NCI-H2029 treated with DMSO at 0.1 percent for 48 hours (cell line): ENCODE measurements around the gene MTRFR.

Source experiments
- DNase-seq: peaks from one replicate; lab custom pipeline; 2025; lab: John Stamatoyannopoulos, UW

The MTRFR gene

GRCh38 chr12:123270214-123271000 lies 37.2 kb downstream of the MTRFR start:
- DNase-seq = no peak

DNA sequence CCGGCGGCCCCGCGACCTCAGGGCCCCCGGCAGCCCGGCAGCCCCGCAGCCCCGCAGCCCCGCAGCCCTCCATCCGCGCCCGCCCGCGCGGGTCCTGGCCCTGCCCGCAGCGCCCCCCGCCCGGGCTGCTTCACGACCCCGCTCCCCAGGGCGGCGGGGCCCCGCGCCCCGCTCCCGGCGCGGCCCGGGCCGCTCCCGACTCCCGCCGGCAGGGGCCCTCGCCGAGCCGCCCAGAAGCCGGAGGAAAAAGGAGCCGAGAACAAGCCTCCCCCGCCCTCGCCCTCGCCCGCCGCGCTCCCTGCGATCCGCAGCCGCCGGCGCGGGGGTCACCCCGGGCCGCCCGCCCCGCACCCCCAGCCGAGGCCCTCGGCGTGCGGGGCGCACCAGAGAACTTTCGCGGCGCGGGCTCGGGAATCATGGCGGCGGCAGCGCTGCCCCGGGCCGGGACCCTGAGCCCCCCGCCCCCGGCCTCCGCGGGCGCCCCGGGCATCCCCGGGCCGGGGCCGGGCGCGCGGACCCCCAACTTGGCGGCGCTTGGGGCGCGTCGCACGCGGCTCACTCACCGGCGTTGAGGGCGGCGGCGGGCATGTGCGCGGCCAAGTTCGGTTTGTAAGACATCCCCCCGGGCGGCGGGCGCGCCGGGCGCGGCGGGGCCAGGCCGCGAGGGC lies 37.9 kb downstream of the MTRFR start:
- DNase-seq = peak; percentile 23

GRCh38 chr12:123273166-123273565 lies 39.9 kb downstream of the MTRFR start:
- no peak for DNase-seq

DNA sequence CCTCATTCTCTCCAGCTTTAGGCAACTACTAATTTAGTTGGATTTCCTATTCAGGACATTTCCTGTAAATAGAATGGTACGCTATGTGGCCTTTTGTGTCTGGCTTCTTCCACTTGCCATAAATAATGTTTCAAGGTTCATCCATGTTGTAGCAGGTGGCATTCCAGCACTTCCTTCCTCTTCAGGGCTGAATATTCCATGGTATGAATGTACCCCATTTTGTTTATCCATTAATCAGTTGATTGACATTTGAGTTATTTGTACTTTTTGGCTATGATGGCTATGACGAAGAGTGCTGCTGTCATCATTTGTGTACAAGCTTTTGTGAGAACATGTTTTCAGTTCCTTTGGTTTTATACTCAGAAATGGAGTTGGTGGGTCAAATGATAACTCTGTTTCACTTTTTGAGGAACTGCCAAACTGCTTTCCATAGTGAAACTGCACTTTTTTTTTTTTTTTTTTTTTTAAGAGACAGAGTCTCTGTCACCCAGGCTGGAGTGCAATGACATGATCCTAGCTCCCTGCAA lies 44.9 kb downstream of the MTRFR start:
- DNase-seq = no peak

- DNase-seq = no peak
Measured at GRCh38 chr12:123280971-123281370, 47.7 kb downstream of the MTRFR start.

DNA sequence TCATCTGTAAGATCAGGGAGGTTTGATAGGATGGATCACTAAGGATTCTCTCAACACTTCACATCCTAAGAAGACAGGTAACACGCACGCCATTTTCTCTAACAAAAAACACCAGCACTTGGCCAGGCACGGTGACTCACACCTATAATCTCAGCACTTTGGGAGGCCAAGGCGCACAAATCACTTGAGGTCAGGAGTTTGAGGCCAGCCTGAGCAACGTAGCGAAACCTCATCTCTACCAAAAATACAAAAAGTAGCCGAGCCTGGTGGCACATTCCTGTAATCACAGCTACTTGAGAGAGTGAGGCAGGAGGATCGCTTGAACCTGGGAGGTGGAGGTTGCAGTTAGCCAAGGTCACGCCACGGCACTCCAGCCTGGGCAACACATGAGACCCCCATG lies 48.9 kb downstream of the MTRFR start:
- no peak for DNase-seq

GRCh38 chr12:123283461-123283860 lies 50.2 kb downstream of the MTRFR start:
- DNase-seq = no peak

GRCh38 chr12:123284669-123285068 lies 51.4 kb downstream of the MTRFR start:
- DNase-seq = no peak

GRCh38 chr12:123286652-123287373 lies 53.6 kb downstream of the MTRFR start:
- no peak for DNase-seq

DNA sequence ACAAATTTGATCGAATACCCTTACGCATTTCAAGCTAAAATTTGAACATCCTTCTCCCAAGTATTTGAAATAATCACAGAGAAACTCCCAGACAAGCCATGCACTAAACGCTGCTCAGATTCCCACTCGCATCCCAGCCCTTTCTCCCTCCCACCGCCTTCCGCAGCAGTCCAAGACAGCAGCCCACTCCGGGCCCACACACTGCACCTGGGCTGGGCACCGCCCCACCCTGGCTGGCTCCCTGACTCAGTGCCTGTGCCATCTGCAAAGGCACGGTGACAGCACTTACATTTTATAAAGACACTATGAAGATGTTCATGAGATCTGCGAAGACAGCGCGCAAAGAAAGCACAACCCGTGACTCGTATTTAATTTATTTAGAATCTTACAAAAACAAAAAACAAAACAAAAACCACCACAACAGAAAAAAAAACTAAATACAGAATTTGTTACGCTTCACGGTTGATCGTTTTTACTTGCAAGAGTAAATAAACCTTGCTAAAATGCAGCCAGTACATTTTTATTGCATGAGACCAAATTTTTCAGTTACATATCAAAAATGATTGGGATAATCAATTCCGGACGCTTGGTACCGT lies 55.6 kb downstream of the MTRFR start:
- DNase-seq = no peak

- no peak for DNase-seq
Measured at GRCh38 chr12:123289911-123290310, 56.7 kb downstream of the MTRFR start.

DNA sequence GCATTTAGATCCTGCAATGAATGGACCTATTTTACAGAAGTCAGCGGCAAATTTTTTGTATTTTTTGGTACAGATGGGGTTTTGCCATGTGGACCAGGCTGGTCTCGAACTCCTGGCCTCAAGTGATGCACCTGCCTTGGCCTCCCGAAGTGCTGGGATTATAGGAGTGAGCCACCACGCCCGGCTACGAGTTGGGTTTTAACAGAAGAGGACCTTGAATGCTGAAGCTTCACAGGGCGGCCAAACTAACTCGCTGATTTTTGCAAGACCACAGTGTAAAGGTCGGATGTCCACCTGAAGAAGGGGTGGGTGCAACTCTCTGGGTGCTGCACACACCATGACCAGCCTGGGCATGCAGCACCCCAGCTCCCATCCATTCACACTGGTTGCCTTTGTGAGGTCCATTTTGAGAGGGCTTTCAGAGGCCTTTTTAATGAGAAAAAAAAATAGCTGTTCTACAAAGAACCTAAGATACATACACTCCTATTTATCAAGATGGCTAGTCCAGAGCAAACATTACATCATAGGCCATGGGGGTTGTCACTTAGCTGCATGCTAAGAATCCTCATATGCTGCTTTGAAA lies 60.0 kb downstream of the MTRFR start:
- DNase-seq = no peak

DNA sequence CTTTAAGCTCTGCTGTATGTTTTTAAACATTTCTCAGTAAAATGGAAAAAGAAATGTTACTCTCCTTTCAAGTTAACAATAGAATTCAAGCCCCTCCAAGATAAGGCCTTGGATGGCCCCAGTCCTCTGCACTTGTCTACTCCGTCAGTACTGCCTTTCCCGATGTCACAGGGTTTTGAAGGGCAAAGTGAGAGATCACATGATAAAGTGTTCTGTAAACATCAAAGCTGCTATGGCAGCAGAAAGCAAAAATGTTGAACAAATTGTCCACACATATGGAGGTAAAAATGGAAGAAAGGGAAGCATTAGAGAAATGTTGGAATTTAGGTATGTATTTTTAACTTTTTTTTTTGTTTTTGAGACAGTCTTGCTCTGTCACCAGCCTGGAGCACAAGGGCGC lies 71.9 kb downstream of the MTRFR start:
- DNase-seq = no peak

DNA sequence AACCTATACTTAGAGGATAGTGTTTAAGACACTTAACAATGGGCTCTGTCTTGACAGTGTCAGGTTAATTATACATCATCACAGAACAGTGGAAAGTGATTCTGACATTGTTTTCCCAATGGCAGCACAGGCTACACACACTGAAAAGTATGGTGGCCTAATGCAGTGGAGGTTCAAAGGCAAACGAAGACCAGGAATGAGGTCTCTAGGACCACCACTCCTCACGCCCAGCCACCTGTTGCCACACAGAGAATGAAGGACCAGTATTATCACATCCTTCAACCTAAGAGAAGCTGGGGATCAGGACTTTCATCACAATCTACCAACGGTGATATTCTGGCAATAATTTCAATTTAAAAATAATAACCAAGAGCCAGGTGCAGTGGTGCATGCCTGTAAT lies 73.0 kb downstream of the MTRFR start:
- DNase-seq = no peak
